Naive thymus-derived CD4-positive, alpha-beta T cell (primary cell): Measurements from ENCODE around the gene NIP7. TPM values are rescaled to one million over a fixed set of nuclear protein-coding genes. Genes with fewer than 3 reads are reported as not detected.

Experiments
- ATAC-seq: fragments of 150-1000 bp; cut with Tn5 transposase; 2 replicates; pipeline ENCODE4 v1.10.0; 2021; ENCODE audit warnings: mild to moderate bottlenecking, moderate library complexity
- CTCF ChIA-PET: fragments of 350-600 bp; sonication (Branson Sonifier 250); formaldehyde crosslinking; loops from one replicate; lab custom pipeline; 2021; ENCODE audit warnings: antibody characterized with exemption; lab: Charles Lee
- POLR2A ChIA-PET: fragments of 350-600 bp; sonication (Branson Sonifier 250); formaldehyde crosslinking; loops from one replicate; lab custom pipeline; 2021; ENCODE audit warnings: antibody characterized with exemption, inconsistent platforms; lab: Charles Lee
- DNase-seq, 9 donors: peaks; one replicate each; pipeline versions ENCODE4 v3.0.0 to v3.0.0-alpha.2; 2020 to 2022; ENCODE audit warnings: mixed read lengths in 1 of 9
- H3K27ac ChIP-seq: one replicate; pipeline ENCODE4 v1.7.0; 2013; ENCODE audit warnings: mild to moderate bottlenecking, low read depth, low read length, moderate library complexity
- H3K27me3 ChIP-seq, 2 donors: one replicate each; pipeline ENCODE4 v1.7.0; 2013; ENCODE audit warnings: low read length in 2 of 2, mild to moderate bottlenecking in 2 of 2, moderate library complexity in 2 of 2; ENCODE audit not compliant: control insufficient read depth in 2 of 2, insufficient read depth in 2 of 2
- H3K36me3 ChIP-seq, 3 experiments: 1 replicate in 2 of 3; 2 replicates in 1 of 3; pipeline ENCODE4 v1.7.0; 2013; ENCODE audit warnings: low read length in 3 of 3, mild to moderate bottlenecking in 3 of 3, moderate library complexity in 1 of 3; ENCODE audit not compliant: insufficient read depth in 3 of 3, control insufficient read depth in 2 of 3
- H3K4me1 ChIP-seq, 2 donors: one replicate each; pipeline ENCODE4 v1.7.0; 2013; ENCODE audit warnings: low read length in 2 of 2, mild to moderate bottlenecking in 2 of 2, moderate library complexity in 1 of 2; ENCODE audit not compliant: control insufficient read depth in 2 of 2, insufficient read depth in 2 of 2
- H3K4me3 ChIP-seq: 2 replicates; pipeline ENCODE4 v1.7.0; 2013; ENCODE audit warnings: mild to moderate bottlenecking, low read length
- H3K9me3 ChIP-seq, 3 experiments: 1 replicate in 2 of 3; 2 replicates in 1 of 3; pipeline ENCODE4 v1.7.0; 2013; ENCODE audit warnings: low read length in 3 of 3; ENCODE audit not compliant: control insufficient read depth in 2 of 3
- H3K27ac Mint-ChIP-seq, 9 donors: one replicate each; pipeline ENCODE4 v1.8.0; 2020 to 2022; ENCODE audit warnings: mixed read lengths in 9 of 9, mild to moderate bottlenecking in 8 of 9, moderate library complexity in 5 of 9, inconsistent platforms in 2 of 9
- H3K27me3 Mint-ChIP-seq, 5 donors: one replicate each; pipeline ENCODE4 v1.8.0; 2021 to 2022; ENCODE audit warnings: mixed read lengths in 5 of 5, mild to moderate bottlenecking in 1 of 5
- H3K36me3 Mint-ChIP-seq, 5 donors: one replicate each; pipeline ENCODE4 v1.8.0; 2020 to 2022; ENCODE audit warnings: mixed read lengths in 5 of 5, mild to moderate bottlenecking in 3 of 5, inconsistent platforms in 1 of 5
- H3K4me1 Mint-ChIP-seq, 7 donors: one replicate each; pipeline ENCODE4 v1.8.0; 2020 to 2022; ENCODE audit warnings: mixed read lengths in 7 of 7, mild to moderate bottlenecking in 3 of 7, inconsistent platforms in 1 of 7
- H3K4me3 Mint-ChIP-seq, 10 donors: one replicate each; pipeline ENCODE4 v1.8.0; 2020 to 2022; ENCODE audit warnings: mild to moderate bottlenecking in 10 of 10, mixed read lengths in 10 of 10, moderate library complexity in 6 of 10, inconsistent platforms in 2 of 10
- H3K9me3 Mint-ChIP-seq, 11 donors: one replicate each; pipeline ENCODE4 v1.8.0; 2020 to 2022; ENCODE audit warnings: mixed read lengths in 11 of 11, mild to moderate bottlenecking in 4 of 11, inconsistent platforms in 1 of 11, moderate library complexity in 1 of 11
- intact Hi-C, 2 donors: fragments of 100-400 bp; cut with micrococcal nuclease; formaldehyde crosslinking; loops; one replicate each; pipeline ENCODE4 v1.15.1; 2023
- polyA plus RNA-seq, 2 donors: library from polyadenylated mRNA; unstranded; fragments of 300-500 nt; fragmentation: Illumina TruSeq; gene quantifications; one replicate each; pipeline ENCODE4 v1.2.3, GENCODE V29; 2021
- total RNA-seq, 6 experiments: library from RNA in 5 of 6; stranded (reverse) in 5 of 6; gene quantifications; 1 replicate in 5 of 6; 2 replicates in 1 of 6; pipeline ENCODE4 v1.2.3 and lab custom pipeline; 2021 to 2026

The NIP7 gene
- total and polyA plus RNA-seq, 7 experiments from 2014 or later: 19.5 to 40.9 (median 28.2) TPM

DNA sequence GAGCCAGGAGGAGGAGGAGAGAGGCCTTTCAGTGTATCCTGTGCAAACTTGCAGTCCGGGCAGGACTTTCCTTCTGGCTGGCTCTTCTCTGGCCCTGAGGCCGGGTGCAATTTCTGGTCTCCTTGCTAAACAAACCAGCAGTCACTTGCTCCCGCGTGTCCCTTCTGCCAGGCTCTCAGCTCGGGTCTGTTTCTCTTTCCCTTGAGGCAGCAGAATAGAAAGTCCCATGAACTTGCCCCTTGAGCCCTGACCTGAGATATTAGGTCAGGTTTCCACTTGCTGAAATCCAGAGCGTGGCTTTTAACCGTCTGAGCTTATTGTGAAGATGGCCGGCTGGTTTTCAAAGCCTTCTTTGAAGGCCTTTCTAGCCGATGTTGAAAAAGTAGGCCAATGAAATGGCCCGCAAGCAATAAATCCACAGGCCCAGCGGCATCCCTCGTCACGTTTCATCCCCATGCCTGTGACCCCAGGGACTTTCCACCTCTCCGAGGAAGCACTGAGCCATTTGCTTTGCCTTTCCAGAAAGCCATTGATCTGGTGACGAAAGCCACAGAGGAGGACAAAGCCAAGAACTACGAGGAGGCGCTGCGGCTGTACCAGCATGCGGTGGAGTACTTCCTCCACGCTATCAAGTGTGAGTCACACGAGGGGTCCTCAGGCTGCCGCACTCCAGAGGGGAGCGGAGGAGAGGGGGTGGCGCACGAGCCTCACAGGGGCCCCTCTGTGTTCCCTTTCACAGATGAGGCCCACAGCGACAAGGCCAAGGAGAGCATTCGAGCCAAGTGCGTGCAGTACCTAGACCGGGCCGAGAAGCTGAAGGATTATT is 23.9 kb upstream of the NIP7 start:
- Histone ChIP-seq H3K27ac (no peak overlapping the region), H3K9me3 (no peaks in the 10 kb centered on the region), H3K36me3 (peaks cover 19 to 67% (median 38%) of the 10 kb centered on the region in 3 experiments), H3K27me3 (no peaks in the 10 kb centered on the region), H3K4me3 (no peak overlapping the region), H3K4me1 (peaks cover 4 to 5% of the 10 kb centered on the region in 2 donors)
- peaks cover 0 to 22% (median 5%) of the 10 kb centered on the region in 5 donors for H3K36me3 Mint-ChIP-seq
- peak overlapping the region in 1 of 9 donors; percentile 66 for H3K27ac Mint-ChIP-seq
- peak overlapping the region in 1 of 10 donors; percentile 29 for H3K4me3 Mint-ChIP-seq
- intact Hi-C loops: no loop called here
- H3K27me3 Mint-ChIP-seq: no peaks in the 10 kb centered on the region
- no peak for ATAC-seq
- DNase-seq: no peak
- H3K4me1 Mint-ChIP-seq: peaks cover 17 to 35% (median 26%) of the 10 kb centered on the region in 7 donors
- ChIA-PET CTCF (no interaction called here), POLR2A (interaction anchor here (0.6 to 5.7 kb wide), 5 partner anchors 8 to 101 kb away, joined by 3 to 42 read pairs (median 3); partner anchors contain the start of gene PDF)
- peaks cover 0 to 2% (median 0%) of the 10 kb centered on the region in 11 donors for H3K9me3 Mint-ChIP-seq

GRCh38 chr16:69316595-69317034 is 23.0 kb upstream of the NIP7 start:
- Mint-ChIP-seq H3K36me3 (peaks cover 2 to 28% (median 11%) of the 10 kb centered on the region in 5 donors), H3K4me3 (no peak overlapping the region), H3K4me1 (peaks cover 15 to 34% (median 24%) of the 10 kb centered on the region in 7 donors), H3K9me3 (peaks cover 0 to 2% (median 0%) of the 10 kb centered on the region in 11 donors), H3K27ac (peak overlapping the region in 2 of 9 donors; percentile 28 to 62), H3K27me3 (no peaks in the 10 kb centered on the region)
- CTCF ChIA-PET: no interaction called here
- ATAC-seq: no peak
- H3K4me1 ChIP-seq: peaks cover 3 to 5% of the 10 kb centered on the region in 2 donors
- no peaks in the 10 kb centered on the region for H3K9me3 ChIP-seq
- H3K36me3 ChIP-seq: peaks cover 23 to 74% (median 43%) of the 10 kb centered on the region in 3 experiments
- no peak for DNase-seq
- H3K27me3 ChIP-seq: no peaks in the 10 kb centered on the region
- H3K27ac ChIP-seq: no peak overlapping the region
- POLR2A ChIA-PET: interaction anchor here (5.7 kb wide), 1 partner anchor 13 kb away, joined by 42 read pairs; the partner anchor contains the start of gene PDF
- H3K4me3 ChIP-seq: no peak overlapping the region
- intact Hi-C loops: no loop called here

- intact Hi-C loops: no loop called here
- Histone ChIP-seq H3K36me3 (peaks cover 27 to 90% (median 43%) of the 10 kb centered on the region in 3 experiments), H3K9me3 (no peaks in the 10 kb centered on the region), H3K27me3 (no peaks in the 10 kb centered on the region), H3K27ac (no peak overlapping the region), H3K4me1 (peaks cover 0 to 3% of the 10 kb centered on the region in 2 donors), H3K4me3 (no peak overlapping the region)
- peaks cover 5 to 24% (median 17%) of the 10 kb centered on the region in 7 donors for H3K4me1 Mint-ChIP-seq
- ATAC-seq: no peak
- H3K36me3 Mint-ChIP-seq: peaks cover 6 to 35% (median 13%) of the 10 kb centered on the region in 5 donors
- no peak for DNase-seq
- no peak overlapping the region for H3K27ac Mint-ChIP-seq
- H3K4me3 Mint-ChIP-seq: no peak overlapping the region
- CTCF ChIA-PET: interaction anchor here (0.6 to 0.9 kb wide), 2 partner anchors 168 to 468 kb away, joined by 3 to 6 read pairs; no protein-coding TSS in a partner anchor
- H3K9me3 Mint-ChIP-seq: no peaks in the 10 kb centered on the region
- no peaks in the 10 kb centered on the region for H3K27me3 Mint-ChIP-seq
- POLR2A ChIA-PET: interaction anchor here (0.8 to 1.3 kb wide), 3 partner anchors 10 to 409 kb away, joined by 3 to 6 read pairs (median 5); no protein-coding TSS in a partner anchor
Observed at GRCh38 chr16:69318177-69318910, 21.2 kb upstream of the NIP7 start.

- Histone ChIP-seq H3K4me3 (no peak overlapping the region), H3K27ac (no peak overlapping the region), H3K27me3 (no peaks in the 10 kb centered on the region), H3K4me1 (peaks cover 0 to under 1% of the 10 kb centered on the region in 2 donors), H3K9me3 (no peaks in the 10 kb centered on the region), H3K36me3 (peaks cover 27 to 95% (median 43%) of the 10 kb centered on the region in 3 experiments)
- no peaks in the 10 kb centered on the region for H3K9me3 Mint-ChIP-seq
- ChIA-PET CTCF (no interaction called here), POLR2A (interaction anchor here (0.8 to 1.3 kb wide), 2 partner anchors 10 to 409 kb away, joined by 3 to 5 read pairs; no protein-coding TSS in a partner anchor)
- ATAC-seq (no peak), DNase-seq (no peak)
- peaks cover 0 to 23% (median 12%) of the 10 kb centered on the region in 7 donors for H3K4me1 Mint-ChIP-seq
- H3K4me3 Mint-ChIP-seq: no peak overlapping the region
- H3K27ac Mint-ChIP-seq: no peak overlapping the region
- intact Hi-C loops: no loop called here
- H3K36me3 Mint-ChIP-seq: peaks cover 6 to 31% (median 13%) of the 10 kb centered on the region in 5 donors
- no peaks in the 10 kb centered on the region for H3K27me3 Mint-ChIP-seq
Observed at GRCh38 chr16:69318911-69319289, 20.7 kb upstream of the NIP7 start.

DNA sequence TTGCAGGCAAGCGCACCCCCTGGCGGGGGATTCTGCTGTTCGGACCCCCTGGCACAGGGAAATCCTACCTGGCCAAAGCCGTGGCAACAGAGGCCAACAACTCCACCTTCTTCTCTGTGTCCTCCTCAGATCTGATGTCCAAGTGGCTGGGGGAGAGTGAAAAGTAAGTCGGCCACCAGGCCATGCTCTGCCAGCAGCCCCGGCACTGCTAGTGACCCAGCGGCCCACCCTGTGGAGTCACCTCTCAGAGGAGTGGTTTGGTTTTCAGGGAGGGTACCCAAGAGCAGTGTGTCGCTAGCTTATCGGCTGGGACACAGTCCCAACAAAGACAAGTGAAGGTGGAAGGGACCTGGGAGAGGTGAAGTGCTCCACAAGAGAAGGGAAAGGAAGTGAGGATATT is 20.2 kb upstream of the NIP7 start:
- CTCF ChIA-PET: no interaction called here
- peaks cover 6 to 31% (median 13%) of the 10 kb centered on the region in 5 donors for H3K36me3 Mint-ChIP-seq

More for the DNA sequence above, 20.2 kb upstream of the NIP7 start:
- no peak overlapping the region for H3K4me3 Mint-ChIP-seq
- DNase-seq: no peak
- intact Hi-C loops: no loop called here
- H3K4me1 Mint-ChIP-seq: peaks cover 0 to 19% (median 10%) of the 10 kb centered on the region in 7 donors
- no peak for ATAC-seq
- no peaks in the 10 kb centered on the region for H3K27me3 Mint-ChIP-seq
- POLR2A ChIA-PET: interaction anchor here (1.3 kb wide), 1 partner anchor 10 kb away, joined by 5 read pairs; no protein-coding TSS in a partner anchor
- H3K27ac Mint-ChIP-seq: peak overlapping the region in 2 of 9 donors; percentile 71 to 77
- Histone ChIP-seq H3K9me3 (no peaks in the 10 kb centered on the region), H3K4me3 (no peak overlapping the region), H3K4me1 (no peaks in the 10 kb centered on the region), H3K27me3 (no peaks in the 10 kb centered on the region), H3K36me3 (peaks cover 27 to 95% (median 43%) of the 10 kb centered on the region in 3 experiments), H3K27ac (no peak overlapping the region)
- no peaks in the 10 kb centered on the region for H3K9me3 Mint-ChIP-seq
